ENCODE measurements around the gene EID2B.

DNA sequence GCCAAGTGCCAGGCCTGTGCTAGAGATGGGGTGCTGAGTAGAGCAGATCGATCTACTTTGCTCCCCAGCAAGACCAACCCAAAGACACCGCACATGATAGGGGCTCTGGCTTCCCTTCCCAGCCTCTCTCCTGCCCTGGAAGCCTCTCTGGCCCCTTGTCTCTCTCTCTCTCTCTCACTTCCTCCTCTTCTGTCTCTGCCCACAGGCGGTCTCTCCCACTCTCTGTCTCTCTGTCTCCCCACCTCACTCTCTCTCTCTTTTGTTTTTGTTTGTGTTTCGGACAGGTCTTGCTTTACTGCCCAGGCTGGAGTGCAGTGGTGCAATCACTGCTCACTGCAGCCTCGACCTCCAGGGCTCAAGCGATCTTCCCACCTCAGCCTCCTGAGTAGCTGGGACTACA lies 16.4 kb downstream of the EID2B start:
- TF ChIP-seq, protein P1, sequence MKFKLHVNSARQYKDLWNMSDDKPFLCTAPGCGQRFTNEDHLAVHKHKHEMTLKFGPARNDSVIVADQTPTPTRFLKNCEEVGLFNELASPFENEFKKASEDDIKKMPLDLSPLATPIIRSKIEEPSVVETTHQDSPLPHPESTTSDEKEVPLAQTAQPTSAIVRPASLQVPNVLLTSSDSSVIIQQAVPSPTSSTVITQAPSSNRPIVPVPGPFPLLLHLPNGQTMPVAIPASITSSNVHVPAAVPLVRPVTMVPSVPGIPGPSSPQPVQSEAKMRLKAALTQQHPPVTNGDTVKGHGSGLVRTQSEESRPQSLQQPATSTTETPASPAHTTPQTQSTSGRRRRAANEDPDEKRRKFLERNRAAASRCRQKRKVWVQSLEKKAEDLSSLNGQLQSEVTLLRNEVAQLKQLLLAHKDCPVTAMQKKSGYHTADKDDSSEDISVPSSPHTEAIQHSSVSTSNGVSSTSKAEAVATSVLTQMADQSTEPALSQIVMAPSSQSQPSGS (tag by site-specific recombination; IDR thresholded peaks at IDR 0.05; ENCODE audit: low read depth): no peak
- TF ChIP-seq, protein P2, sequence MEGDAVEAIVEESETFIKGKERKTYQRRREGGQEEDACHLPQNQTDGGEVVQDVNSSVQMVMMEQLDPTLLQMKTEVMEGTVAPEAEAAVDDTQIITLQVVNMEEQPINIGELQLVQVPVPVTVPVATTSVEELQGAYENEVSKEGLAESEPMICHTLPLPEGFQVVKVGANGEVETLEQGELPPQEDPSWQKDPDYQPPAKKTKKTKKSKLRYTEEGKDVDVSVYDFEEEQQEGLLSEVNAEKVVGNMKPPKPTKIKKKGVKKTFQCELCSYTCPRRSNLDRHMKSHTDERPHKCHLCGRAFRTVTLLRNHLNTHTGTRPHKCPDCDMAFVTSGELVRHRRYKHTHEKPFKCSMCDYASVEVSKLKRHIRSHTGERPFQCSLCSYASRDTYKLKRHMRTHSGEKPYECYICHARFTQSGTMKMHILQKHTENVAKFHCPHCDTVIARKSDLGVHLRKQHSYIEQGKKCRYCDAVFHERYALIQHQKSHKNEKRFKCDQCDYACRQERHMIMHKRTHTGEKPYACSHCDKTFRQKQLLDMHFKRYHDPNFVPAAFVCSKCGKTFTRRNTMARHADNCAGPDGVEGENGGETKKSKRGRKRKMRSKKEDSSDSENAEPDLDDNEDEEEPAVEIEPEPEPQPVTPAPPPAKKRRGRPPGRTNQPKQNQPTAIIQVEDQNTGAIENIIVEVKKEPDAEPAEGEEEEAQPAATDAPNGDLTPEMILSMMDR (tag by site-specific recombination; IDR thresholded peaks at IDR 0.05): no peak
- no peak for TF ChIP-seq BCL11A (tag by site-specific recombination; IDR thresholded peaks at IDR 0.05; ENCODE audit: low read depth)
- TF ChIP-seq ZNF510 (tag by site-specific recombination; IDR thresholded peaks at IDR 0.05; ENCODE audit: insufficient replicate concordance): no peak
- TF ChIP-seq KLF9 (tag by site-specific recombination; IDR thresholded peaks at IDR 0.05; ENCODE audit: low read depth): no peak
- no peak for TF ChIP-seq ZNF112 (tag by site-specific recombination; IDR thresholded peaks at IDR 0.05)
- TF ChIP-seq, protein P3, sequence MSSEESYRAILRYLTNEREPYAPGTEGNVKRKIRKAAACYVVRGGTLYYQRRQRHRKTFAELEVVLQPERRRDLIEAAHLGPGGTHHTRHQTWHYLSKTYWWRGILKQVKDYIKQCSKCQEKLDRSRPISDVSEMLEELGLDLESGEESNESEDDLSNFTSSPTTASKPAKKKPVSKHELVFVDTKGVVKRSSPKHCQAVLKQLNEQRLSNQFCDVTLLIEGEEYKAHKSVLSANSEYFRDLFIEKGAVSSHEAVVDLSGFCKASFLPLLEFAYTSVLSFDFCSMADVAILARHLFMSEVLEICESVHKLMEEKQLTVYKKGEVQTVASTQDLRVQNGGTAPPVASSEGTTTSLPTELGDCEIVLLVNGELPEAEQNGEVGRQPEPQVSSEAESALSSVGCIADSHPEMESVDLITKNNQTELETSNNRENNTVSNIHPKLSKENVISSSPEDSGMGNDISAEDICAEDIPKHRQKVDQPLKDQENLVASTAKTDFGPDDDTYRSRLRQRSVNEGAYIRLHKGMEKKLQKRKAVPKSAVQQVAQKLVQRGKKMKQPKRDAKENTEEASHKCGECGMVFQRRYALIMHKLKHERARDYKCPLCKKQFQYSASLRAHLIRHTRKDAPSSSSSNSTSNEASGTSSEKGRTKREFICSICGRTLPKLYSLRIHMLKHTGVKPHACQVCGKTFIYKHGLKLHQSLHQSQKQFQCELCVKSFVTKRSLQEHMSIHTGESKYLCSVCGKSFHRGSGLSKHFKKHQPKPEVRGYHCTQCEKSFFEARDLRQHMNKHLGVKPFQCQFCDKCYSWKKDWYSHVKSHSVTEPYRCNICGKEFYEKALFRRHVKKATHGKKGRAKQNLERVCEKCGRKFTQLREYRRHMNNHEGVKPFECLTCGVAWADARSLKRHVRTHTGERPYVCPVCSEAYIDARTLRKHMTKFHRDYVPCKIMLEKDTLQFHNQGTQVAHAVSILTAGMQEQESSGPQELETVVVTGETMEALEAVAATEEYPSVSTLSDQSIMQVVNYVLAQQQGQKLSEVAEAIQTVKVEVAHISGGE (tag by site-specific recombination; conservative IDR thresholded peaks at IDR 0.05; ENCODE audit: low read depth): no peak
- TF ChIP-seq ZNF10 (tag by site-specific recombination; IDR thresholded peaks at IDR 0.05): no peak
- TF ChIP-seq ZNF18 (tag by site-specific recombination; IDR thresholded peaks at IDR 0.05): no peak
- no peak for TF ChIP-seq ZNF274 (IDR thresholded peaks at IDR 0.05; ENCODE audit: low read length)
- TF ChIP-seq ZNF274 (tag by site-specific recombination; IDR thresholded peaks at IDR 0.05; ENCODE audit: borderline replicate concordance): no peak
